ENCODE measurements around the gene PCK2. TPM values are rescaled to one million over a fixed set of nuclear protein-coding genes. Genes with fewer than 3 reads are reported as not detected.

PCK2 gene
- total and polyA plus RNA-seq, 2 of the 13 experiments (the other 11 are each of a cell fraction or from before 2014, with no cell fraction given), result 129 to 272 TPM

DNA sequence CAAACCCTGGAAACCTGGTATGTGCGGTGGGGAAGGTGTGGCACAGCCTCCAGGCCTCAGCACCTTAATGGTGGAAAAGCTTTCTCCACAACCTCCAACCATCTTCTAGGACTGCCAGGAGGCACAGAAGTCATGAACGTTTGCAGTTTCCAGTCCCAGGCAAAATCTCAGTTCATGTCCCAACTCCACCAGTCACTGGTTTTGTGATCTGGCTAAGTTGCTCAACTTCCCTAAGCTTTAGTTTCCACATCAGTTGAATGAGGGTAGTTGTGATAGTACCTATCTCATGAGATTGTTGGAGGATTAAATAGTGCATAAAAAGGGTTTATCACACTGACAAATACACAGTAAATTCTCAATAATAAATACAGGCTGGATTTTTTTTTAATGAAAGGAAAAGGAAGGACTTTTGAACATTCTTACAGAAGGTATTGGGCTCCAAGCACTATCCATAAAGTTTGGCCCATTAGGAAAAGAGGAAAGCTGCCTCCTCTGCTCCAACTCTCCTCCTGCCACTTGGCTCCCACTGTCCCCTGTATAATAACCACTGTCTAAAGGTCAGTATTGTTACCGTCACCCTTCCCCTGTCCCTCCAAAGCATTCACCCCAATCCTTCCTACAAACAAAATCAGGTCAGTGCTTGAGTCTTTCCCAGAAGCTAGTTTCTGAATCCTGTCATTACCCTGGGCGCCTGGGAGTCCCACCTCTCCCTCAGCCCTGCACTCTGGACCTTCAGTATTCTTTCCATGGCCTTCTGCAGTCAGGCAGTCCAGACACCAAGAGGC, 6.3 kb downstream of the PCK2 start (continued):
- TF ChIP-seq, protein P1, sequence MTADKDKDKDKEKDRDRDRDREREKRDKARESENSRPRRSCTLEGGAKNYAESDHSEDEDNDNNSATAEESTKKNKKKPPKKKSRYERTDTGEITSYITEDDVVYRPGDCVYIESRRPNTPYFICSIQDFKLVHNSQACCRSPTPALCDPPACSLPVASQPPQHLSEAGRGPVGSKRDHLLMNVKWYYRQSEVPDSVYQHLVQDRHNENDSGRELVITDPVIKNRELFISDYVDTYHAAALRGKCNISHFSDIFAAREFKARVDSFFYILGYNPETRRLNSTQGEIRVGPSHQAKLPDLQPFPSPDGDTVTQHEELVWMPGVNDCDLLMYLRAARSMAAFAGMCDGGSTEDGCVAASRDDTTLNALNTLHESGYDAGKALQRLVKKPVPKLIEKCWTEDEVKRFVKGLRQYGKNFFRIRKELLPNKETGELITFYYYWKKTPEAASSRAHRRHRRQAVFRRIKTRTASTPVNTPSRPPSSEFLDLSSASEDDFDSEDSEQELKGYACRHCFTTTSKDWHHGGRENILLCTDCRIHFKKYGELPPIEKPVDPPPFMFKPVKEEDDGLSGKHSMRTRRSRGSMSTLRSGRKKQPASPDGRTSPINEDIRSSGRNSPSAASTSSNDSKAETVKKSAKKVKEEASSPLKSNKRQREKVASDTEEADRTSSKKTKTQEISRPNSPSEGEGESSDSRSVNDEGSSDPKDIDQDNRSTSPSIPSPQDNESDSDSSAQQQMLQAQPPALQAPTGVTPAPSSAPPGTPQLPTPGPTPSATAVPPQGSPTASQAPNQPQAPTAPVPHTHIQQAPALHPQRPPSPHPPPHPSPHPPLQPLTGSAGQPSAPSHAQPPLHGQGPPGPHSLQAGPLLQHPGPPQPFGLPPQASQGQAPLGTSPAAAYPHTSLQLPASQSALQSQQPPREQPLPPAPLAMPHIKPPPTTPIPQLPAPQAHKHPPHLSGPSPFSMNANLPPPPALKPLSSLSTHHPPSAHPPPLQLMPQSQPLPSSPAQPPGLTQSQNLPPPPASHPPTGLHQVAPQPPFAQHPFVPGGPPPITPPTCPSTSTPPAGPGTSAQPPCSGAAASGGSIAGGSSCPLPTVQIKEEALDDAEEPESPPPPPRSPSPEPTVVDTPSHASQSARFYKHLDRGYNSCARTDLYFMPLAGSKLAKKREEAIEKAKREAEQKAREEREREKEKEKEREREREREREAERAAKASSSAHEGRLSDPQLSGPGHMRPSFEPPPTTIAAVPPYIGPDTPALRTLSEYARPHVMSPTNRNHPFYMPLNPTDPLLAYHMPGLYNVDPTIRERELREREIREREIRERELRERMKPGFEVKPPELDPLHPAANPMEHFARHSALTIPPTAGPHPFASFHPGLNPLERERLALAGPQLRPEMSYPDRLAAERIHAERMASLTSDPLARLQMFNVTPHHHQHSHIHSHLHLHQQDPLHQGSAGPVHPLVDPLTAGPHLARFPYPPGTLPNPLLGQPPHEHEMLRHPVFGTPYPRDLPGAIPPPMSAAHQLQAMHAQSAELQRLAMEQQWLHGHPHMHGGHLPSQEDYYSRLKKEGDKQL (CRISPR knock-in tag; IDR thresholded peaks at IDR 0.05; ENCODE audit: low read depth), result no peak
- TF ChIP-seq CENPX (CRISPR knock-in tag; IDR thresholded peaks at IDR 0.05) (no peak), ZNF335 (CRISPR knock-in tag; IDR thresholded peaks at IDR 0.05) (no peak), U2AF2 (IDR thresholded peaks at IDR 0.05; ENCODE audit: low read depth, low read length) (no peak), KMT2B (CRISPR knock-in tag; IDR thresholded peaks at IDR 0.05) (no peak), ATF1 (CRISPR knock-in tag; IDR thresholded peaks at IDR 0.05) (no peak), ZNF12 (CRISPR knock-in tag; IDR thresholded peaks at IDR 0.05) (no peak), ZNF510 (CRISPR knock-in tag; IDR thresholded peaks at IDR 0.05; ENCODE audit: low read depth) (0 out of 2 replicates have a peak, but pooled peaks have one; percentile 68), ZNF629 (CRISPR knock-in tag; conservative IDR thresholded peaks at IDR 0.05) (no peak), PLRG1 (conservative IDR thresholded peaks at IDR 0.05) (no peak), SMARCE1 (IDR thresholded peaks at IDR 0.05; ENCODE audit: borderline replicate concordance) (no peak), ZKSCAN8 (CRISPR knock-in tag; IDR thresholded peaks at IDR 0.05; ENCODE audit: borderline replicate concordance) (no peak)
- TF ChIP-seq, protein P2, sequence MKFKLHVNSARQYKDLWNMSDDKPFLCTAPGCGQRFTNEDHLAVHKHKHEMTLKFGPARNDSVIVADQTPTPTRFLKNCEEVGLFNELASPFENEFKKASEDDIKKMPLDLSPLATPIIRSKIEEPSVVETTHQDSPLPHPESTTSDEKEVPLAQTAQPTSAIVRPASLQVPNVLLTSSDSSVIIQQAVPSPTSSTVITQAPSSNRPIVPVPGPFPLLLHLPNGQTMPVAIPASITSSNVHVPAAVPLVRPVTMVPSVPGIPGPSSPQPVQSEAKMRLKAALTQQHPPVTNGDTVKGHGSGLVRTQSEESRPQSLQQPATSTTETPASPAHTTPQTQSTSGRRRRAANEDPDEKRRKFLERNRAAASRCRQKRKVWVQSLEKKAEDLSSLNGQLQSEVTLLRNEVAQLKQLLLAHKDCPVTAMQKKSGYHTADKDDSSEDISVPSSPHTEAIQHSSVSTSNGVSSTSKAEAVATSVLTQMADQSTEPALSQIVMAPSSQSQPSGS (CRISPR knock-in tag; IDR thresholded peaks at IDR 0.05), result peak; percentile 30; the same call in 1 of the 2 replicates
- TF ChIP-seq, protein P3, sequence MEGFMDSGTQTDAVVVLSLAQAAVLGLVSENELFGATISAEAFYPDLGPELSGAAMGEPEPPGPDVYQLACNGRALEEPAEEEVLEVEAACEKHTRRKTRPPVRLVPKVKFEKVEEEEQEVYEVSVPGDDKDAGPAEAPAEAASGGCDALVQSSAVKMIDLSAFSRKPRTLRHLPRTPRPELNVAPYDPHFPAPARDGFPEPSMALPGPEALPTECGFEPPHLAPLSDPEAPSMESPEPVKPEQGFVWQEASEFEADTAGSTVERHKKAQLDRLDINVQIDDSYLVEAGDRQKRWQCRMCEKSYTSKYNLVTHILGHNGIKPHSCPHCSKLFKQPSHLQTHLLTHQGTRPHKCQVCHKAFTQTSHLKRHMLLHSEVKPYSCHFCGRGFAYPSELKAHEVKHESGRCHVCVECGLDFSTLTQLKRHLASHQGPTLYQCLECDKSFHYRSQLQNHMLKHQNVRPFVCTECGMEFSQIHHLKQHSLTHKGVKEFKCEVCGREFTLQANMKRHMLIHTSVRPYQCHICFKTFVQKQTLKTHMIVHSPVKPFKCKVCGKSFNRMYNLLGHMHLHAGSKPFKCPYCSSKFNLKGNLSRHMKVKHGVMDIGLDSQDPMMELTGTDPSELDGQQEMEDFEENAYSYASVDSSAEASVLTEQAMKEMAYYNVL (CRISPR knock-in tag; IDR thresholded peaks at IDR 0.05; ENCODE audit: borderline replicate concordance), result 0 out of 2 replicates have a peak, but pooled peaks have one; percentile 18
- TF ChIP-seq, protein P4, sequence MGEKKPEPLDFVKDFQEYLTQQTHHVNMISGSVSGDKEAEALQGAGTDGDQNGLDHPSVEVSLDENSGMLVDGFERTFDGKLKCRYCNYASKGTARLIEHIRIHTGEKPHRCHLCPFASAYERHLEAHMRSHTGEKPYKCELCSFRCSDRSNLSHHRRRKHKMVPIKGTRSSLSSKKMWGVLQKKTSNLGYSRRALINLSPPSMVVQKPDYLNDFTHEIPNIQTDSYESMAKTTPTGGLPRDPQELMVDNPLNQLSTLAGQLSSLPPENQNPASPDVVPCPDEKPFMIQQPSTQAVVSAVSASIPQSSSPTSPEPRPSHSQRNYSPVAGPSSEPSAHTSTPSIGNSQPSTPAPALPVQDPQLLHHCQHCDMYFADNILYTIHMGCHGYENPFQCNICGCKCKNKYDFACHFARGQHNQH (CRISPR knock-in tag; IDR thresholded peaks at IDR 0.05), result no peak
